ENCODE measurements around the gene GGA1. TPM values are rescaled to one million over a fixed set of nuclear protein-coding genes. Genes with fewer than 3 reads are reported as not detected.

Gene GGA1
- total and polyA plus RNA-seq, 9 of the 15 experiments (the other 6 are each of a cell fraction or from before 2014, with no cell fraction given), result 1.5 to 69.5 (median 31.6) TPM

- TF ChIP-seq REST (IDR thresholded peaks at IDR 0.05; ENCODE audit: borderline replicate concordance) (no peak), REST (CRISPR knock-in tag; IDR thresholded peaks at IDR 0.05; ENCODE audit: low read depth) (no peak), RBM34 (IDR thresholded peaks at IDR 0.05; ENCODE audit: borderline replicate concordance, insufficient read depth, low read length) (no peak), SMARCE1 (IDR thresholded peaks at IDR 0.05) (no peak; the same call in 1 of the 2 replicates), CEBPG (CRISPR knock-in tag; IDR thresholded peaks at IDR 0.05) (no peak), CEBPG (tag; conservative IDR thresholded peaks at IDR 0.05 in 1 of 2, IDR thresholded peaks at IDR 0.05 in 1 of 2) (no peak), HDAC1 (IDR thresholded peaks at IDR 0.05) (0 out of 4 replicates have a peak, but pooled peaks of 1 of the 2 experiments have one; percentile 28), HNRNPL (IDR thresholded peaks at IDR 0.05; ENCODE audit: low read depth, low read length) (no peak), MIER1 (IDR thresholded peaks at IDR 0.05; ENCODE audit: low read depth) (no peak), ELK1 (CRISPR knock-in tag; IDR thresholded peaks at IDR 0.05) (no peak), CTCFL (IDR thresholded peaks at IDR 0.05; ENCODE audit: borderline replicate concordance, insufficient read depth, low read depth, low read length, poor library complexity, severe bottlenecking) (no peak), ZEB2 (IDR thresholded peaks at IDR 0.05) (no peak), NUFIP1 (IDR thresholded peaks at IDR 0.05; ENCODE audit: partially characterized antibody) (no peak), ATF6 (CRISPR knock-in tag; IDR thresholded peaks at IDR 0.05) (no peak)
Observed at GRCh38 chr22:37633625-37634416, 25.2 kb downstream of the GGA1 start (continued).

Measured in K562 (cell line).